GM19455 (cell line): ENCODE measurements around the gene ZMYND8.
"Not testable (repeated sequence)": the region's sequence is repeated elsewhere in the genome, so short reads cannot be mapped to it uniquely, and the experiment has no call there.

Experiments used
- ATAC-seq: cut with Tn5 transposase; IDR thresholded peaks from one replicate; pipeline ENCODE4 v1.9.1; 2021; ENCODE audit not compliant: unreplicated experiment

The ZMYND8 gene

GRCh38 chr20:47314647-47315338 lies 41.7 kb downstream of the ZMYND8 start:
- ATAC-seq: no peak

- ATAC-seq: no peak
Observed at GRCh38 chr20:47311967-47312681, 44.4 kb downstream of the ZMYND8 start.

- ATAC-seq: no peak
Observed at GRCh38 chr20:47311211-47311610, 45.3 kb downstream of the ZMYND8 start.

- no peak for ATAC-seq
Observed at GRCh38 chr20:47310729-47311128, 45.8 kb downstream of the ZMYND8 start.

- ATAC-seq: no peak
Observed at GRCh38 chr20:47309806-47310426, 46.6 kb downstream of the ZMYND8 start.

- no peak for ATAC-seq
Observed at GRCh38 chr20:47309394-47309793, 47.1 kb downstream of the ZMYND8 start.

- ATAC-seq: not testable (repeated sequence)
Observed at GRCh38 chr20:47307569-47307968, 48.9 kb downstream of the ZMYND8 start.

GRCh38 chr20:47306755-47307370 lies 49.6 kb downstream of the ZMYND8 start:
- ATAC-seq: no peak

- ATAC-seq: no peak
Observed at GRCh38 chr20:47306095-47306494, 50.4 kb downstream of the ZMYND8 start.

GRCh38 chr20:47305667-47306066 lies 50.8 kb downstream of the ZMYND8 start:
- no peak for ATAC-seq

- ATAC-seq: no peak
Observed at GRCh38 chr20:47304287-47304686, 52.2 kb downstream of the ZMYND8 start.

GRCh38 chr20:47303736-47304135 lies 52.8 kb downstream of the ZMYND8 start:
- ATAC-seq: no peak

- no peak for ATAC-seq
Observed at GRCh38 chr20:47300071-47300470, 56.4 kb downstream of the ZMYND8 start.

GRCh38 chr20:47298624-47299023 lies 57.9 kb downstream of the ZMYND8 start:
- ATAC-seq: no peak

GRCh38 chr20:47297746-47298145 lies 58.8 kb downstream of the ZMYND8 start:
- no peak for ATAC-seq

GRCh38 chr20:47296950-47297349 lies 59.5 kb downstream of the ZMYND8 start:
- ATAC-seq: no peak

GRCh38 chr20:47295921-47296426 lies 60.5 kb downstream of the ZMYND8 start:
- ATAC-seq: no peak

GRCh38 chr20:47295129-47295813 lies 61.2 kb downstream of the ZMYND8 start:
- no peak for ATAC-seq

GRCh38 chr20:47293631-47294030 lies 62.9 kb downstream of the ZMYND8 start:
- ATAC-seq: no peak

- ATAC-seq: no peak
Observed at GRCh38 chr20:47292581-47292980, 63.9 kb downstream of the ZMYND8 start.
